Cortex of kidney (tissue), 1 donor: ENCODE data around the gene IKBKE.
"Not testable (repeated sequence)": the region's sequence is repeated elsewhere in the genome, so short reads cannot be mapped to it uniquely, and the experiment has no call there.

ENCODE experiments used
- DNase-seq: peaks from one replicate; lab custom pipeline; 2025; lab: John Stamatoyannopoulos, UW

Gene IKBKE

GRCh38 chr1:206476058-206476457 is 5.8 kb downstream of the IKBKE start:
- no peak for DNase-seq

GRCh38 chr1:206476591-206476990 is 6.3 kb downstream of the IKBKE start:
- DNase-seq: no peak

- no peak for DNase-seq
These were observed 6.8 kb downstream of the IKBKE start for GRCh38 chr1:206477110-206477509.

- DNase-seq: no peak
These were observed 7.5 kb downstream of the IKBKE start for GRCh38 chr1:206477581-206478380.

GRCh38 chr1:206478746-206479145 is 8.5 kb downstream of the IKBKE start:
- no peak for DNase-seq

GRCh38 chr1:206479183-206480125 is 9.2 kb downstream of the IKBKE start:
- DNase-seq: no peak

GRCh38 chr1:206480211-206480610 is 9.9 kb downstream of the IKBKE start:
- no peak for DNase-seq

GRCh38 chr1:206482611-206483010 is 12.3 kb downstream of the IKBKE start:
- DNase-seq: no peak

GRCh38 chr1:206483864-206484263 is 13.6 kb downstream of the IKBKE start:
- DNase-seq: not testable (repeated sequence)

GRCh38 chr1:206484901-206485300 is 14.6 kb downstream of the IKBKE start:
- DNase-seq: no peak

- no peak for DNase-seq
These were observed 16.9 kb downstream of the IKBKE start for GRCh38 chr1:206486995-206487788.

GRCh38 chr1:206487970-206488369 is 17.7 kb downstream of the IKBKE start:
- DNase-seq: no peak

- no peak for DNase-seq
These were observed 18.2 kb downstream of the IKBKE start for GRCh38 chr1:206488466-206488865.

GRCh38 chr1:206489980-206490770 is 19.9 kb downstream of the IKBKE start:
- DNase-seq: no peak

GRCh38 chr1:206490771-206491405 is 20.6 kb downstream of the IKBKE start:
- no peak for DNase-seq

- no peak for DNase-seq
These were observed 21.3 kb downstream of the IKBKE start for GRCh38 chr1:206491616-206492015.

GRCh38 chr1:206492589-206492988 is 22.3 kb downstream of the IKBKE start:
- DNase-seq: no peak

GRCh38 chr1:206493279-206493678 is 23.0 kb downstream of the IKBKE start:
- no peak for DNase-seq

- DNase-seq: no peak
These were observed 24.8 kb downstream of the IKBKE start for GRCh38 chr1:206495011-206495461.

GRCh38 chr1:206495493-206496046 is 25.3 kb downstream of the IKBKE start:
- no peak for DNase-seq
